Fibroblast of lung (primary cell): ENCODE results near the gene CXCL12. TPM values are rescaled to one million over a fixed set of nuclear protein-coding genes. Genes with fewer than 3 reads are reported as not detected.

Source experiments
- DNase-seq, 2 donors: peaks; one replicate each; pipeline versions ENCODE4 v3.0.0 to v3.0.0-alpha.2; 2010; ENCODE audit warnings: low read depth in 2 of 2
- H2AFZ ChIP-seq: 2 replicates; pipeline ENCODE4 v1.5.1; 2012; ENCODE audit warnings: low read length, control low read depth, inconsistent platforms
- H3K27ac ChIP-seq: 2 replicates; pipeline ENCODE4 v1.5.1; 2011; ENCODE audit warnings: low read length, control low read depth; ENCODE audit not compliant: insufficient read depth
- H3K27me3 ChIP-seq: 2 replicates; pipeline ENCODE4 v1.5.1; 2011; ENCODE audit warnings: mild to moderate bottlenecking, low read length; ENCODE audit not compliant: control insufficient read depth, insufficient read depth
- H3K36me3 ChIP-seq: 2 replicates; pipeline ENCODE4 v1.5.1; 2011; ENCODE audit warnings: low read length; ENCODE audit not compliant: control insufficient read depth, insufficient read depth
- H3K4me1 ChIP-seq: 2 replicates; pipeline ENCODE4 v1.5.1; 2011; ENCODE audit warnings: low read length; ENCODE audit not compliant: control insufficient read depth, insufficient read depth; ENCODE audit errors: extremely low read depth
- H3K4me2 ChIP-seq: 2 replicates; pipeline ENCODE4 v1.5.1; 2011; ENCODE audit warnings: low read length, control low read depth; ENCODE audit not compliant: insufficient read depth; ENCODE audit errors: extremely low read depth
- H3K4me3 ChIP-seq, 4 experiments: fragments of 200-600 bp in 1 of 4; sonication (generic) in 1 of 4; replicated peaks in 1 of 4; 2 replicates each; pipeline ENCODE4 v1.5.1; 2011 to 2016; ENCODE audit warnings: low read length in 4 of 4, low read depth in 3 of 4, mild to moderate bottlenecking in 3 of 4, control low read depth in 2 of 4, inconsistent platforms in 1 of 4, mixed read lengths in 1 of 4; ENCODE audit not compliant: insufficient read depth in 1 of 4; ENCODE audit errors: control extremely low read depth in 1 of 4
- H3K79me2 ChIP-seq: 2 replicates; pipeline ENCODE4 v1.5.1; 2012; ENCODE audit warnings: mild to moderate bottlenecking, low read length, inconsistent platforms; ENCODE audit not compliant: control insufficient read depth, insufficient read depth
- H3K9ac ChIP-seq: 2 replicates; pipeline ENCODE4 v1.5.1; 2011; ENCODE audit warnings: mild to moderate bottlenecking, low read length, control low read depth; ENCODE audit not compliant: insufficient read depth
- H3K9me3 ChIP-seq: 2 replicates; pipeline ENCODE4 v1.5.1; 2012; ENCODE audit warnings: low read depth, low read length; ENCODE audit not compliant: control insufficient read depth, insufficient read depth
- H4K20me1 ChIP-seq: 2 replicates; pipeline ENCODE4 v1.5.1; 2011; ENCODE audit warnings: low read length; ENCODE audit not compliant: control insufficient read depth, insufficient read depth; ENCODE audit errors: extremely low read depth
- EZH2 ChIP-seq: IDR thresholded peaks from 2 replicates; pipeline ENCODE4 v1.5.1; 2012; ENCODE audit warnings: low read length, control low read depth, mild to moderate bottlenecking; ENCODE audit errors: missing control alignments
- polyA plus RNA-seq, 2 donors: library from polyadenylated mRNA; depleted of rRNA in 1 of 2; stranded (reverse) in 1 of 2; unstranded in 1 of 2; fragments of >200 nt; gene quantifications; 2 replicates each; pipeline ENCODE4 v1.2.1, GENCODE V29; 2011 to 2012; ENCODE audit warnings: missing spikeins in 1 of 2
- total RNA-seq: library from RNA; depleted of rRNA; stranded (reverse); fragments of >200 nt; gene quantifications from 2 replicates; pipeline ENCODE4 v1.2.1, GENCODE V29; 2014
- TF ChIP-seq, protein P1 (sequence below), 2 donors: IDR thresholded peaks in 1 of 2; conservative IDR thresholded peaks in 1 of 2; 1 replicate in 1 of 2; 2 replicates in 1 of 2; pipeline ENCODE4 v1.5.1; 2011 to 2012; ENCODE audit warnings: low read length in 2 of 2, control low read depth in 1 of 2, inconsistent platforms in 1 of 2, low read depth in 1 of 2, mild to moderate bottlenecking in 1 of 2

The CXCL12 gene
- total and polyA plus RNA-seq, 2 donors (not counting 1 experiment from before 2014, with no cell fraction given) = 268 to 611 TPM

DNA sequence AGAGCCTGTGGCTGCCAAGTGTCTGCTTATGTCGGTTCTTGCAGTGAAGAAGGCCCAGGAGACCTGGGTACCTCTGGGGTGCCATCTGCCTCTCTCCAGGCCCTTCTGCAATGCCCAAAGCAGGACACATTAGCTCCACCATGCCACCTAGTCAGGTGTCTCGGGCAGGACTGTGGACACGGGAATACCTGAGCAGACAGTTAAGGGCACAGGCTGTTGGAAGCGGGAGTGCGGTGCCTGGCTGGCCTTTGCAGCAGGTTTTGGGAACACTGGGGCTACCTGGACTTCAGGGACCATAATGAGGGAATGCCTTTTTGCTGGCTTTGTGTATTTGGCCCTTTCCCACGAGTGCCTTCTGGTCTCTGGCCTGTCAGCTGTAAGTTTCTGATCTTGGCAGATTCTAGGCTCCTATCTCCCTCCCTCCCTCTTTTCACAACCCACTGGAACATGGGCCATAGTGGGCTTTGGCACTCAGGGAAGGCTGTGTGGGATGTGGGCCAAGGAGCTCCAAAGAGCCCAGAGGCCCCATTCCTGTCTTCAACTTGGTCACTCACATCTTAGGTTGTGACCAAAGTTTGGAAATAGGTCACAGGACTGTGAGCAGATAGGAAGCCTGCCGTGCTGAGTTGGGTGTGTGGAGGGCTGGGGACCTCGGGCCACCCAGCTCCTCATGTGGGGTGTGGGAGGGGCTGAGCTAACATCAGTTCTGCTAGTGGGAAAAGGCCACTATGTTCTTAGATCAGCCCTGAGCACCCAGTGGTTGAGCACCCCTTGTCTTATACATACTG is 41.5 kb upstream of the CXCL12 start:
- H3K27me3 ChIP-seq = no peaks in the 10 kb centered on the region
- H4K20me1 ChIP-seq = no peaks in the 10 kb centered on the region
- H2AFZ ChIP-seq = no peak overlapping the region
- no peaks in the 10 kb centered on the region for H3K79me2 ChIP-seq
- H3K4me1 ChIP-seq = no peaks in the 10 kb centered on the region
- H3K4me2 ChIP-seq = no peak overlapping the region
- DNase-seq = no peak
- H3K27ac ChIP-seq = no peak overlapping the region
- no peaks in the 10 kb centered on the region for H3K9me3 ChIP-seq
- H3K36me3 ChIP-seq = no peaks in the 10 kb centered on the region
- TF ChIP-seq, protein P1, sequence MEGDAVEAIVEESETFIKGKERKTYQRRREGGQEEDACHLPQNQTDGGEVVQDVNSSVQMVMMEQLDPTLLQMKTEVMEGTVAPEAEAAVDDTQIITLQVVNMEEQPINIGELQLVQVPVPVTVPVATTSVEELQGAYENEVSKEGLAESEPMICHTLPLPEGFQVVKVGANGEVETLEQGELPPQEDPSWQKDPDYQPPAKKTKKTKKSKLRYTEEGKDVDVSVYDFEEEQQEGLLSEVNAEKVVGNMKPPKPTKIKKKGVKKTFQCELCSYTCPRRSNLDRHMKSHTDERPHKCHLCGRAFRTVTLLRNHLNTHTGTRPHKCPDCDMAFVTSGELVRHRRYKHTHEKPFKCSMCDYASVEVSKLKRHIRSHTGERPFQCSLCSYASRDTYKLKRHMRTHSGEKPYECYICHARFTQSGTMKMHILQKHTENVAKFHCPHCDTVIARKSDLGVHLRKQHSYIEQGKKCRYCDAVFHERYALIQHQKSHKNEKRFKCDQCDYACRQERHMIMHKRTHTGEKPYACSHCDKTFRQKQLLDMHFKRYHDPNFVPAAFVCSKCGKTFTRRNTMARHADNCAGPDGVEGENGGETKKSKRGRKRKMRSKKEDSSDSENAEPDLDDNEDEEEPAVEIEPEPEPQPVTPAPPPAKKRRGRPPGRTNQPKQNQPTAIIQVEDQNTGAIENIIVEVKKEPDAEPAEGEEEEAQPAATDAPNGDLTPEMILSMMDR (conservative IDR thresholded peaks at IDR 0.05 in 1 of 2, IDR thresholded peaks at IDR 0.05 in 1 of 2; ENCODE audit: low read depth in 1 of 2, low read length in 2 of 2) = no peak
- TF ChIP-seq EZH2 = no peak
- H3K9ac ChIP-seq = no peak overlapping the region
- H3K4me3 ChIP-seq = no peak overlapping the region

DNA sequence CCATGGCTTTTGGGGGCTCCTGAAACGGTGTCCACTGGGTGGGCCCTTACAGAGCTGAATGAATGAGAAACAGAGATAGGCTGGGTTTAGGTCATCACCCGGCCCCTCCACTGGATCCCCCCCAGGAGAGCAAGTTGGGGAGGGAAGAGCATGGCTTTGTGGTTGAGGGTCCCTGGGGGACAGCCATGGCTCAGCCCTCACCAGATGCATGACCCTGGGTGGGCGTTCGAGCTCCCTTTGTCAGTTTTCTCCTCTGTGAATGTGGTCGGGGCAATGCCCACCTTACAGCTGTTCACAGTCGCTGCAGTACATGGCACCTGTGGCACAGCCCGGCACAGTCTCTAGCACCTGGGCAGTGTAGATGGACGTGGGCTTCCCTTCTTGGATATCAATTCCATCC is 40.6 kb upstream of the CXCL12 start:
- no peaks in the 10 kb centered on the region for H3K4me1 ChIP-seq
- TF ChIP-seq, protein P1 (conservative IDR thresholded peaks at IDR 0.05 in 1 of 2, IDR thresholded peaks at IDR 0.05 in 1 of 2; ENCODE audit: low read depth in 1 of 2, low read length in 2 of 2) = no peak
- TF ChIP-seq EZH2 = no peak
- no peak overlapping the region for H3K9ac ChIP-seq
- no peak overlapping the region for H2AFZ ChIP-seq
- H3K4me2 ChIP-seq = no peak overlapping the region
- H3K36me3 ChIP-seq = no peaks in the 10 kb centered on the region
- no peak overlapping the region for H3K27ac ChIP-seq
- no peaks in the 10 kb centered on the region for H3K27me3 ChIP-seq
- H3K9me3 ChIP-seq = no peaks in the 10 kb centered on the region
- no peaks in the 10 kb centered on the region for H3K79me2 ChIP-seq
- H4K20me1 ChIP-seq = no peaks in the 10 kb centered on the region
- no peak overlapping the region for H3K4me3 ChIP-seq
- no peak for DNase-seq

DNA sequence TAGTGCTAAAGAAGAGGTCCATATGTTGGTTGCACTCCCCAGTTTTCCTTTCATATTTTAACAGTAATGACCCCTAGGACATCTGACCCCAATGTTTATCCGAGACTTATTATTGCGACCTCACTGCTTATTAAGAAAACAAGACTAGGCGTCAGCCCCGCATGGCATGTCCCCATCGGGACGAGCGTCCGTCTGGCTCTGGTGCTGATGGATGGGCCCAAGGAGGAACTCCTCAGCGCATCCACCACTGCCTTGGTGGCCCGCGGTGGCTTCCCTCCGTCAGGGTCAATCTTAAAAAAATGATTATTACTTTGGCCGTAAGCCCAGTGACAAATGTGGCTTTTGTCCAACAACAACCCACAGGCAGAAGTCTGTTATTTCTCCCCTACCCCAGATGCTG is 40.1 kb upstream of the CXCL12 start:
- Histone ChIP-seq H2AFZ (no peak overlapping the region), H3K36me3 (no peaks in the 10 kb centered on the region), H3K27me3 (no peaks in the 10 kb centered on the region), H3K4me1 (no peaks in the 10 kb centered on the region), H3K9me3 (no peaks in the 10 kb centered on the region), H4K20me1 (no peaks in the 10 kb centered on the region), H3K79me2 (no peaks in the 10 kb centered on the region), H3K4me2 (no peak overlapping the region), H3K4me3 (no peak overlapping the region), H3K9ac (no peak overlapping the region), H3K27ac (no peak overlapping the region)
- TF ChIP-seq EZH2 = no peak
- TF ChIP-seq, protein P1 (conservative IDR thresholded peaks at IDR 0.05 in 1 of 2, IDR thresholded peaks at IDR 0.05 in 1 of 2; ENCODE audit: low read depth in 1 of 2, low read length in 2 of 2) = no peak
- no peak for DNase-seq
